ENCODE data around the gene IL15RA.
A peak's percentile ranks its signal among the peaks of the same experiment; 100 is the strongest.
"Not testable (repeated sequence)": the region's sequence is repeated elsewhere in the genome, so short reads cannot be mapped to it uniquely, and the experiment has no call there.

The IL15RA gene

DNA sequence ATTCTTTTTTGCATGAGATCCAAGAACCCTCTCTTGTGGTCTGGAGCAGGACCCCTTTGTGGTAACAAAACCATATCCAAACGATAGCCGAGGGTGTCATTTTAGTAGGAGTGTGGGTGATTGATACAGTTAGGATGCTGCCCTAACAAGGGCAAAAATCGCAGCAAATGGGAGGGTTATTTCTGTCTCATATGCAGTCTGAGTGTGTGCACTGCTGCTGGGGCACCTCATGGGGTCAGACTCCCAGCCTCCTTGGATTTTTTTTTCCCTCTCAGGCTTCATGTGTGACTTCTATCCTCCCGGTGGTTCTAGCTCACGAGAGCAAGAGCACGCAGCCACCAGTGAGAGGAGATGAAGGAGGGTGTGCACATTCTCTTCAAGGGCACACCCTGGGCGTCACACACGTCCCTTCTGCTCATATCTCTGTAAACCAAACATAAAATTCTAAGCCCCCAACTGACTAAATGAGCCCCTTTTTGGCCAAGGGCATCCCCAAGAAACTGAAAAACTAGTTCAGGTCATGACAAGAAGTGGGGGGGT is 28.6 kb upstream of the IL15RA start:
- no peak for DNase-seq

DNA sequence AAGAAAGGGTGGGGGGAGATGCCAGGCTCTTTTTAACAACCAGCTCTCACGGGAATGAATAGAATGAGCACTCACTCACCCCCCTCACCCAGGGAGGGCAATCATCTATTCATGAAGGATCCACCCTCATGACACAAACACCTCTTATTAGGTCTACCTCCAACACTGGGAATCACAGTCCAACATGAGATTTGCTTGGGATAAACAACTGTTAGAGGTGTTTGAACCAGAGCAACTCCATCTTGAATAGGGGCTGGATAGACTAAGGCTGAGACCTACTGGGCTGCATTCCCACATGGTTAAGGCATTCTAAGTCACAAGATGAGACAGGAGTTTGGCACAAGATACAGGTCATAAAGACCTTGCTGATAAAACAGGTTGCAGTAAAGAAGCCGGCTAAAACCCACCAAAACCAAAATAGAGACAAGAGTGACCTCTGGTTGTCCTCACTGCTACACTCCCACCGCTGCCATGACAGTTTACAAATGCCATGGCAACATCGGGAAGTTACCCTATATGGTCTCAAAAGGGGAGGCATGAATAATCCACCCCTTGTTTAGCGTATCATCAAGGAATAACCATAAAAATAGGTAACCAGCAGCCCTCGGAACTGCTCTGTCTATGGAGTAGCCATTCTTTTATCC is 27.9 kb upstream of the IL15RA start:
- DNase-seq, result not testable (repeated sequence)

DNA sequence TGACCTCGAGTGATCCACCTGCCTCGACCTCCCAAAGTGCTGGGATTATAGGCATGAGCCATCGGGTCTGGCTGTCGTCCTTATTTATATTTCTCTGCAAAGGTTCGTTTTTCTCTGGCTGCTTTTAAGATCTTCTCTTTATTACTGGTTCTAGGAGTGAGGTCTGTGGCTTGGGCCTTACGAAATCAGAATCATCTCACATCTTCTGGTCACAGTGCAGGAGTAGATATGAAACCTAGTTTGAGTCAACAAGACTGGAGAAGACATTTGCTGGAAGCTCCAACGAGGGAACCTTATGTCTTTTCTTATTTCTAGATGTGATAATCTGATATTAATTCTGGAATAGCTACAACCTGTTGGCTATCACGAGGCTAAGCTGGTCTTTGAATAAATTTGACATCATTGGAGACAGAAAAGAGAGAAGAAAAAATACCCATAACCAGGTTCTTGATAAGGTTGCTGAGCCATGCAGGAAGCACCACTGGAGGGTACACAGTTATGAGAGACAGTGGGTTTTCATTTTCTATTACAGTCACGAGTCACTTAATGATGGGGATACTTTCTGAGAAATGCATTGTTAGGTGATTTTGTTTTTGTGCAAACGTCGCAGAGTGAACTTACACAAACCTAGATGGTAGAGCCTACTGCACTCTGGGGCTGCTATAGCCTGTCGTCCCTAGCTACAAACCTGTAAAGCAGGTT is 25.6 kb upstream of the IL15RA start:
- DNase-seq, result no peak

DNA sequence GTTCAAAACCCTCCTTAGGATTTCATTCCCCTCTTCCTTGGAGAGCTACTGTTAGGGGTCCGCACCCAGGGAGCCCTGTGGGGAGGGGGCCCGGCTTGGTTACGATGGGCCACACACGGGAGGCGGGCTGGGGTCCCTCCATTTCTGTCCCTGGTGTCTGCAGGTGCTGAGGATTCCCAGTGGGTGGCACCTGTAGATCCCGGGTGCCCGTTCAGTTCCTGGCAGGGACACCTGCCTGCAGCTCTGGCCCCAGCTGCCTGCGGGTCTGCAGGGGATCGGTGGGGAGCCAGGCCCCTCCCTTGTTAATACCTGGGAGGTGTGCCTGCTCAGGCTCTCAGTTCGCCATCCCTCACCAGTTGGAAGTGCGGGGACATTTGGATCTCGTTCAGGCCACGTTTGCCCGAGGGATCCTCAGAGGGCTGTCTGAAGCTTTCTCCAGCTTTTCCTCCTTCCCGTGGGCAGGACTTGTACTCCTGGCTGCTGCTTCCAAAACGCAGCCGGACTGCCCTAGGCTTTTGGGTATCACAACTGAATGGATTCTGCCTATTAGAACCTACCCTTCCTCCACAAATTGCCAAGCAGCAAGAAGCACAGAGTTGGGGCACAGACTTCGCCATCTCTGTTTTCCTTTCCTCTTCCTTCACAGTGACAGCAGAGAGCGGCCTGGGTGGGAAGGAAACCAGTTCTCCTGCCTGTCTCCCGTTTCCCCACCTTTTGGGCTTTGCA is 22.3 kb upstream of the IL15RA start:
- DNase-seq, result no peak

DNA sequence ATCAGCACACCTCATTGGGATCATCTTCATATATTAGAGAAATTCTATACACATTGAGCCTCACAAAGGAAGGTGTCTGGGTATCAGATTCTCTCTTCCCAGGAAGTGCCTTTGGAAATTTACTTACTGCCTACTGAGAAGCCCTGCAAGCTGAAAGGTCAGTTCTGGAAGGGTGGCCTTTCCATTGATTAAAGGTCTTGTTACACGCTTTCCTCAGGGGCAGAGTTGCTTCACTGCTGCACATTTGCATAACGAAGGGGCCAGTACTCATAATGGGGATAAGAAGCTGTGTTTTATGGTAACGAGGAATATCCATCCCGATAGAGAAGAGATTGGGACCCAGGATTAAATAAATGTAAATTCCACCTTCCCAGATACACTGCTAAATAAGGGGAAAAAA is 19.4 kb upstream of the IL15RA start:
- no peak for DNase-seq

DNA sequence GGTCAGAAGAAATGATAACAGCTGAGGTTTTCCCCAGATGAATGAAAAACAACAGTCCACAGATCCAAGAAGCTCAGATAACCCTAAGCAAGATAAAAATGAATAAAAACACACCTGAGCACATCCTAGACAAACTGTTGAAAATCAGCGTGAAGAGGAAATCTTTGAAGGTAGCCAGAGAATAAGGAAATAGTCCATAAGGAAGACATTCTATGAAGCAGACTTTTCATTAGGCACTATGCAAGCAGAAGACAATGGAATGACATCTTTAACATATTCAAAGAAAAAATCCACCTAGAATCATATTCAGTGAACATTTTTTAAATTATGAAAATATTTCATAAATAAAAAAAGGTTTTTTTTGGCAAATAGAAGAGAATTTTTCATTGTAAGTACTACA is 15.1 kb upstream of the IL15RA start:
- no peak for DNase-seq

DNA sequence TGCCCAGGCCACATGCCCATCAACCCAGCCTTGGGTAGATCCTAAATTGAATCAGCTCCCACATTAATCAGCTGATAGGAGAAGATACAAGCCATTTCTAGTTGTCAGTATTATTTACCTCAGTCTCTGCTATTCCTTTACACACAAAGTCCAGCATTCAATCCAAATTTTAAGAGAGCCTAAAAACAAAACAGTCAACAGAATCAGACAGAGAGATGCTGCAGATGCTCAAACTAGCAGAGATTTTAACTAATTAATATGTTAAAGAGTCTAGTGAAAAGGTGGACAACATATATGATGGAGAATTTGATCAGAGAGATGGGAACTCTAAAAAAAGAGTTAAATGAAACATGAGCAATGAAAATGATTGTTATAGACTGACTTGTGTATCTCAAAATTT is 14.4 kb upstream of the IL15RA start:
- DNase-seq, result no peak

DNA sequence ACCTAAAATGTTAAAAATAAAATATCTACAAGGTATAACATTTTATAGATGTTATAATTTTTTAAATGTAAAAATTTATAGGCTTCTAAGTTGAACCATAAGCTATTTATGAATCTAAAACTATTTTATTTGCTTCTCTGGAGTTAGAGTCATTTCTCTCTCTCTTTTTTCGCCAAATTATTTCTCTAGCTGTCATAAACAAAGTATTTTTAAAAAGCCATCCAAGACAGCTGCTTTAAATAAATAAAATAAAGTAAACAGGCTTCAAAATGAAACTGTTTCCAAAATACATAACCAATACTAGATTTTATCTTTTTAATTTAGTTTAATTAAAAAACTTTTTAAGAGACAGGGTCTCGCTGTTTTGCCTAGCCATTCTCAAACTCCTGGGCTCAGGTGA is 12.4 kb upstream of the IL15RA start:
- no peak for DNase-seq

DNA sequence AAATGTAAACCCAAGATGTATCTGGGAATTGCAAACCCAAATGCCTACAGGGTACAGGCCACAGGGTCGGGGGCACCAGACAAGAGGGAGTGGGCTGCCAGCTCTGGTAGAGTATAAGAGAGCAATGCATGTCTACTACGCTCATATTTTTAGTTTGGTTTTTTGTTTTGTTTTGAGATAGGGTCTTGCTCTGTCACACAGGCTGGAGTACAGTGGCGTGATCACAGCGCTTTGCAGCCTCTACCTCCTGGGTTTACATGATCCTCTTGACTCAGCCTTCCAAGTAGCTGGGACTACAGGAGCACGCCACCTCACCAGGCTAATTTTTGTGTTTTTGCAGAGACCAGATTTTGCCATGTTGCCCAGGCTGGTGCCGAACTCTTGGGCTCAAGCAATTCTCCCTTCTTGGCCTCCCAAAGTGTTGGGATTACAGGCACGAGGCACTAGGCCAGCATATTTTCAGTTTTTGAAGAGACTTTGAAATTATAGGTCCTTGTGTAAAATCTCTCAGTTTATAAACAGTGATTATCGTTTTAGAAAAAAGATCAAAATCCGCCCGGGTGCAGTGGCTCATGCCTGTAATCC is 11.1 kb upstream of the IL15RA start:
- no peak for DNase-seq

DNA sequence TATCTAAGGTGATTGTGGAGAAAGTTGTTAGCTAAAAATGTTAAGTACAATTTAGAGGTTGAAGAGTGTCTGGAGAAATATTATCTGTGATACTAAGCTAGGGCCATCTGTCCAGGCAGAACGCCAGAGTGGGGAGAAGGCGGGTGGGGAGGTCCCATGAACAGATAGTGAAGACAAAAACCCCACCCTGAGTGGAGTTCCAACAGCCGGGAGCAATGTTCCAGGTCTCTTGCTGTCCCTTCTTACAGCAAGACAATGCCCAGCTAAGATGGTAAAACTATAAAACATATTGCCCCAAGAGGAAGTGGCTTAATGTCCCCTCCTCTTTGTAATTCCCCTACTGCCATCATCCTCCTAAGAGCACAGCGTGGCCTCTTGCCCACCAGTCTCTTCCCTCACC is 10.4 kb upstream of the IL15RA start:
- no peak for DNase-seq

DNA sequence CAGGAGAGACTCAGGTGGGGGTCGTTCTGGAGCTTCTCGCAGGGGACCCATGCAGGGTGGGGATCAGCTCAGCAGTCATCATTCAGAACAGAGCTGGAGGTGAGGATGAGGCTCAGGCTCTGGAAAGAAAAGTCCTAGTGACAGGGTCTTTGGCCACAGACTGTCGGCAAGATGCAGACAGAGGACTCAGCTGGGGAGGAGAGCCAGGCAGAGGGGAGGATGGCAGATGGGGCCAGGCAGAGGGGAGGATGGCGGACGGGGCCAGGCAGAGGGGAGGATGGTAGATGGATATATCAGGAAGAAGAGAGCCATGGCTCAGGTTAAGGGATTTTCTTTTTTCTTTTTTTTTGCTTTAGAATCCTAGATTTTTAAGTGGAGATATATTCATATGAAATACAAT is 7.7 kb upstream of the IL15RA start:
- no peak for DNase-seq

DNA sequence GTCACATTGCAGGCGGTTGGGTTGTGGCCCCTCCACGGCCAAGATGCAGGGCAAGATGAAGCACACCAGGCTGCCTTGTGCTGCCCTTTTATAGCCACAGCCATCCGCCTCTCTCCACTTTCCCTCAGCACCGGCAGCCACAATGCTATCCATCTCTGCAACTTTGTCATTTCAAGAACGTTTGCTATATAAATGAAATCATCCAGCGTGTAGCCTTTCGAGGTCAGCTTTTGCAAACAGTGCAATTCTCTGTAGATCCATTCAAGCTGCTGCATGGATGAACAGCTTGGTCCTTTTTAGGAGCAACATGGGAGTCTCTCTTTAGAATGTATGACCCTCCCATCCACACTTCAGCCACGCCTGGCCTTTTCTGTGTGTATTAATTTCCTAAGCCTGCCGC is 6.4 kb upstream of the IL15RA start:
- DNase-seq, result no peak

DNA sequence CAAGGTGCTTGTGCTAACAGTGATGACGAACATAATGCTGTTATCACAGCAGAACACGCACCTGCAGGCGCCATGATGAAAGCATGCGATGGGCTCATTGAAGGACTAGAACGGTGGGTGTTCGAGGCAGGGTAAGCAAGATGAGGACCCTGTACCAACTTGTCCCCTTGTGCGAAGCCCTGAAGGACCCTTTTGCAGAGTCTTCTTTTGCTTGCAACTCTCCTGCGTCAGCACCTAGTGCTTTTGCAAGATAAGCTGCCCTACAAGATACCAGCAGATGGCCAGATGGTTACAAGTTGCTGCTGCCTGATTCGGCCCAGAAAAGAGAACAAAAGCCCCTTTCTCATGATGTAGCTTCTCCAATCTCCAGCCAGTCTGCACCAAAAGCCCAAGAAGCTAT is 4.2 kb upstream of the IL15RA start:
- DNase-seq, result no peak

DNA sequence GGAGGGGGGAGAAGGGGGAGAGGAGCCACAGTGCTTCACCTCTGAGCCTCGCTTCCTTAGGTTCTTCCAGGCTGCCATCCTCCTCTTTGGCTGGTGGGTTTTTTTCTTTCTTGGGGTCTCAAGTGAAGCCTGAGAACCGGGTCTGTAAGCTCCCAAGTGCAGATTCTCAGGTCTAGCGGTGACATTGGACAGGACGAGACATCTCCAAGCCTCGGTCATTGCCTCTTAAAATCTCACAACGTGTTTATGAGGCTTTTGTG is 817 bp upstream of the IL15RA start:
- no peak for DNase-seq

DNA sequence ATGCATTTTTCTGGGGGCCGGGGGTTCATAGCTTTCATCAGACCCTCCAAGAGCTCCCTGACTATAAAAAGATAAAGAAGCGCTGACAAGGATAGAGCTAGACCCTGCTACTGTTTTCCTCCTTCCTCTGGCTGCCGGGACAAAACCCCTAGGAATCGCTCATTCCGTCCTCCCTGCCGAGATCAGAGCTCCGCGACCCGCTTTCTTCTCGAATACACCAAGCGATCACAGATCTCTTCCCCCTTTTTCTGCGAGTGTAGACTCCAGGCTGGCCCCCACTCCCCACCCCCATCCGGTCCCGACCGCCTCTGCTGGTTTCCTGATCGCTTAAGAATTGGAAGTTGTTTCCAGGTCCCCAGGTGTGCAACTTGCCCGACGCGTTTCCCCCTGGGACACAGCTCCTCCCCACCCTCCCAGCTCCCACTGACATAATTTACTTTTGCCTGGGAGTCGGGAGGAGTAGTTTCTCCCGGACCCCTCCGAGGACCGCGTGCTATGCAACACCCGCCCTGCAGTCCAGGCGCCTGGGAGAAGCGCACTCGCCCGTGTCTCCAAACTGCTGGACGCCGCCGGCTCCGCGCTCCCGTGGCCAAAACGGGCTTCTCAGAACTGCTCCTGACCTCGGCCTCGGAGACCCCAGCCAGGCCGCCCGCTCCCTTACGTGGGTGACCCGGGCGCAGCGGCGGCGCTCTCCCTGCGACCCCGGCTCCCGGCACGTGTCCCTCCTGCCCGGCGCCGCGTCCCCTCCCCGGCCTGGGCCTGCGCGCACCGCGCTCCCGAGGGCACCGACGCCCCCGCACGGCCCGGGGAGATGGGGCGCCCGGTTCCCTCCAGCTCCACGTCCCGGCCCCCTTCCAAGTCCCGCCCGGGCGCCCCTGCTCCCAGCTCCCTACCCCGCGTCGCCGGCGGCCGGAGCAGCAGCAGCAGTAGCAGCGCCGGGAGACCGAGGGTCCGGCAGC is 552 bp downstream of the IL15RA start:
- DNase-seq, result peak in 2 of 4 experiments; percentile 8 to 19

DNA sequence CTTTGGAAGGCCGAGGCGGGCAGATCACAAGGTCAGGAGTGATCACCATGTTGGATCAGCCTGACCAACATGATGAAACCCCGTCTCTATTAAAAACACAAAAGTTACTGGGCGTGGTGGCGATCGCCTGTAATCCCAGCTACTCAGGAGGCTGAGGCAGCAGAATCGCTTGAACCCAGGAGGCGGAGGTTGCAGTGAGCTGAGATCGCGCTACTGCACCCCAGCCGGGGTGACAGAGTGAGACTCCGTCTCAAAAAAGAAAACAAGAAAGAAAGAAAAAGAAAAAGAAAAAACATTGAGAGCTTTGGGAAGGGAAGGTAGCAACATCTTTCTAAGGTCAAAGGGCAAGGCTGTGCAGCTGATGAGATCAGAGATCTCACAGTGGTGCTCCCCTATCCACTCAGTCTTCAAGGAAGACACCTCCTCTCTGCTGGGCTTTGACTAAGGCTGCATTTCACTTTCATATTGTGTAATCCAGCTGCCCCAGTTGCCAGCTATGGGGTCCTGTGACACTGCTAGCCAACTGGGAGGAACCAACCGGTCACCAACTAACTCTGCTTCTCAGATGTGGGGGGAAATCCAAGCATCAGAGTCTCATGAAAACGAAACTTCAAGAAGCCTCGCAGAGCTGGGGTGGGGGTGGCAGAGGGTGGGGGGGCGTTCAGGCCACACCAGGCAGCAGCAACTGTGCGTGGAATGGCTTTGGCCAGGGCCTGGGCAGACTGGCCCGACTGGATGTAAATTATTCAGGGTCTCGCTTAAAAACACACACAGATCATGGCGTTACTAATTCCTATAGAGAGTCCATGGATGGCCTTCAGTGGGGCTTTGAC is 1.5 kb downstream of the IL15RA start:
- peak in 1 of 4 experiments; percentile 17 for DNase-seq

DNA sequence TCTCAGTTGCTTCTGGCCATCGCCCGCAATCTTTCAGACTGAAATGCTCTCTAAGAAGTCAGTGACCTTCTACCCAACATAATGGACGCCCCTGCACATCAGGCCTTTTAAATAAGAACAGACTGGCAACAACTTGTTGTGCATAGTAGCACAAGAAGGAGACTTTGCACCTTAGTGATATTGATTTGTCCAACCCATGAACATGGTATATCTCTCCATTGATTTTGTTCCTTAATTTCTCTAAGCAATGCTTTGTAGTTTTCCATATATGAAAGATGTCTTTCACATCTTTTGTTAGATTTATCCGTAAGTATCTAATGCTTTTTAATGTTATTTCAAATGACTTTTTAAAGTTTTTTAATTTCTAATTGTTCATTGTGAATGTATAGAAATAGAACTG is 4.3 kb downstream of the IL15RA start:
- no peak for DNase-seq

DNA sequence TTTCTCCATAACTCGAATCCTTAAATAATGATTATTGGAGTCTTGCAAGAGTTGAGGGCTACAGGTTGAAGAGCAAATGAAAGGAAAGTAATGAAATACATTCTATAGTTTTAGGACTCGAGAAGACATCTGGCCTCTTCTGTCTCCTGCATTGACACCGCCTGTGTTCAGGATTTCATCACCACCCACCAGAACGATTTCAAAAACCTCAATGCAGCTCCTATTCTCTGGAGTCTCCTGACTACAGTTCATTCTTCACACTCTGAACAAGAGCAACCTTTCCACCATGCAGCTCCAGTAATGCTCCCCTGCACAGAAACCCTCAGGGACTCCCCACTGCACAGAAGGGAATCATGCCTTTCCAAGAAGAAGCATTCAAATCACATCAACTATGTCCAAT is 5.5 kb downstream of the IL15RA start:
- no peak for DNase-seq

DNA sequence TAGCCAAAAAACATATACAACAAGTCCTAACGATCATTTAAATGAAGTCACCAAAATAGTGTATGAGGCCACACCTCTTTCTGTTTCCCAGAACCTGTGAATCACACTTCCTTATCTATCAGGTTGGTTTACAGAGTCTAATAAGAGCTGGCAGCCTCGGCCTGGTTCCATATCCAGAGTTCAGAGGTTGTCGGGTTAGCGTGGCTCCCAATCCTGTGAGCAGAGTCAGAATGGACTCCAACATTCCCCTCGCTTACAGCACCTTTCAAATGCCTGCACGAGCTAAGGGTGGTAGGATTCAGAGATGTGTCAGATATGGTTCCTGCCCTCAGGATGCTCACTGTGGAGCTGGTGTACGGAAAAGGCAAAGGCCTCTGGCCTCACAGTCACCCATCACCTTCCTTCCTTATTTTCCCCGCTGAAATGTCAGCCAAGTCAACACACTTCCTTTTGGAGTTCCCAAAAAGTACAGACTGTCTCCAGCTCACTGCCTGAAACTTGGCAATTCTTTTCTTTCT is 6.0 kb downstream of the IL15RA start:
- no peak for DNase-seq

DNA sequence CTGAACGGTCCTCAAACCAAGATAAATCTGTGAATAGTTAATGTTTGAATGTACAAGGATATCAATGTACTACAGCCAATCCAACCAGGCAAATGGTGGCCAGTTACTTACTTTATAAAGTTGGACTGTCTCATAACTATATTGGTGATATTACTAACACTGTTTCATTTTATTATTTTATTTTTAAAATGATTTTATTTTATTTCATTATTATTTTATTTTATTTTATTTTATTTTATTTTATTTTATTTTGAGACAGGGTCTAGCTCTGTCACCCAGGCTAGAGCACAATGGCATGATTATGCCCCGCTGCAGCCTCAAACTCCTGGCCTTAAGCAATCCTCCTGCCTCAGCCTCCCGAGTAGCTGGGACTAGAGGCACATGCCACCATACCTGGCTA is 6.8 kb downstream of the IL15RA start:
- DNase-seq, result no peak

DNA sequence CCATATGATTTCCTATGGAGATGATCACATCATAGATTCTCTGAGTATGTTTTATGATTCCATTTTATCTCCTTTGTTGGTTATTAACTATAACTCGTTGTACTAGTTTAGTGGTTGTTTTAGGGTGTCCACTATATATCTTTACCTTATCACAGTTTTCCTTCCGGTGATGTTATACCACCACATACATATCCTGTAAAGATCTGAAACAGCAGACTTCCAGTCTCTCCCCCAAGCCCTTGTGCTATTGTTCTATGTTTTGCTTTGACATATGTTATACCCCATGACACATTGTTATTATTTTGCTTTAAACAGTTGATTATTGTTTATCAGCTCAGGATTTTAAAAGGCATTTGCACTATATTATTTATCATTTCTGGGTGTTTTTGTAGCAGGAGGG is 7.3 kb downstream of the IL15RA start:
- DNase-seq, result no peak
